OCI-LY7 (cell line): Measurements from ENCODE around the gene LAMC1. TPM values are rescaled to one million over a fixed set of nuclear protein-coding genes. Genes with fewer than 3 reads are reported as not detected.

ENCODE experiments used
- BruUV-seq: library from RNA; stranded (reverse); fragments of 400-500 nt; replicated peaks from 2 replicates; lab custom pipeline; 2021; lab: Mats Ljungman, UMichigan
- CTCF ChIA-PET: fragments of 300-600 bp; sonication (Branson Sonifier 250); formaldehyde crosslinking; loops from one replicate; lab custom pipeline; 2022; ENCODE audit warnings: antibody characterized with exemption; ENCODE audit not compliant: unreplicated experiment; lab: Charles Lee
- POLR2A ChIA-PET: fragments of 300-600 bp; sonication (Branson Sonifier 250); formaldehyde crosslinking; loops from one replicate; lab custom pipeline; 2022; ENCODE audit warnings: antibody characterized with exemption; lab: Charles Lee
- DNase-seq: peaks from one replicate; pipeline ENCODE4 v3.0.0-alpha.2; 2015; ENCODE audit warnings: low spot score
- H2AFZ ChIP-seq: fragments of 200-600 bp; sonication (generic), shearing (Covaris generic); 2 replicates; pipeline ENCODE4 v1.6.1; 2014; ENCODE audit warnings: mild to moderate bottlenecking, antibody characterized with exemption, low read length, moderate library complexity
- H3K27ac ChIP-seq: fragments of 200-600 bp; sonication (generic); 2 replicates; pipeline ENCODE4 v1.5.1; 2014; ENCODE audit warnings: mixed run types, low read depth, mild to moderate bottlenecking, moderate library complexity, low read length, inconsistent platforms; ENCODE audit not compliant: poor library complexity, severe bottlenecking
- H3K36me3 ChIP-seq: fragments of 200-600 bp; sonication (generic); 2 replicates; pipeline ENCODE4 v1.6.1; 2014; ENCODE audit warnings: mild to moderate bottlenecking, antibody characterized with exemption, low read length, moderate library complexity, mixed read lengths; ENCODE audit not compliant: insufficient read depth
- H3K4me1 ChIP-seq: fragments of 200-600 bp; sonication (generic); 2 replicates; pipeline ENCODE4 v1.5.1; 2014; ENCODE audit warnings: mild to moderate bottlenecking, low read length; ENCODE audit not compliant: insufficient read depth, poor library complexity, severe bottlenecking
- H3K4me2 ChIP-seq: fragments of 200-600 bp; sonication (generic); 2 replicates; pipeline ENCODE4 v1.6.1; 2014; ENCODE audit warnings: mild to moderate bottlenecking, low read length
- H3K4me3 ChIP-seq: fragments of 200-600 bp; sonication (generic); 2 replicates; pipeline ENCODE4 v1.5.1; 2014; ENCODE audit warnings: mild to moderate bottlenecking, low read depth, low read length; ENCODE audit not compliant: poor library complexity, severe bottlenecking
- H3K79me2 ChIP-seq: fragments of 200-600 bp; sonication (generic); 2 replicates; pipeline ENCODE4 v1.6.1; 2016; ENCODE audit warnings: low read depth, mild to moderate bottlenecking, low read length, moderate library complexity, mixed read lengths; ENCODE audit not compliant: insufficient read depth
- H3K9me2 ChIP-seq: fragments of 200-600 bp; sonication (generic); 2 replicates; pipeline ENCODE4 v1.6.1; 2016; ENCODE audit warnings: mild to moderate bottlenecking, low read length, mixed read lengths; ENCODE audit not compliant: insufficient read depth
- H3K9me3 ChIP-seq: fragments of 200-600 bp; sonication (generic); 2 replicates; pipeline ENCODE4 v1.6.1; 2014; ENCODE audit warnings: mild to moderate bottlenecking, mixed run types, low read length, mixed read lengths
- H4K20me1 ChIP-seq: fragments of 200-600 bp; sonication (generic); 2 replicates; pipeline ENCODE4 v1.6.1; 2014; ENCODE audit warnings: mild to moderate bottlenecking, antibody characterized with exemption, low read length, moderate library complexity, mixed read lengths; ENCODE audit not compliant: insufficient read depth
- CTCF ChIP-seq: fragments of 200-600 bp; sonication (generic); conservative IDR thresholded peaks from 2 replicates; pipeline ENCODE4 v1.5.1; 2014; ENCODE audit warnings: mild to moderate bottlenecking, antibody characterized with exemption, low read length, moderate library complexity, mixed read lengths
- EZH2phosphoT487 ChIP-seq: fragments of 200-600 bp; sonication (generic); IDR thresholded peaks from 2 replicates; pipeline ENCODE4 v1.6.1; 2018; ENCODE audit warnings: low read depth, borderline replicate concordance, mild to moderate bottlenecking, mixed run types, antibody characterized with exemption, low read length, moderate library complexity, mixed read lengths
- intact Hi-C: fragments of 100-400 bp; cut with micrococcal nuclease; formaldehyde crosslinking; loops from one replicate; pipeline ENCODE4 v1.10.0; 2022; ENCODE audit not compliant: unreplicated experiment
- small RNA-seq: library from RNA; depleted of rRNA; stranded (forward); fragments of <200 nt; gene quantifications from one replicate; pipeline ENCODE3, GENCODE V24; 2014
- total RNA-seq, 2 experiments: library from RNA; depleted of rRNA in 1 of 2; stranded (reverse); fragments of >200 nt in 1 of 2; shearing (Covaris generic) in 1 of 2; gene quantifications; 2 replicates each; pipeline ENCODE4 v1.2.3, GENCODE V29; 2014 to 2022

Gene LAMC1
- total RNA-seq, 2 experiments from 2014 or later = 24.2 to 42.1 TPM

- ChIA-PET CTCF (no interaction called here), POLR2A (no interaction called here)
- H3K9me2 ChIP-seq = no peaks in the 10 kb centered on the region
- no peak overlapping the region for H3K4me2 ChIP-seq
- H3K79me2 ChIP-seq = no peaks in the 10 kb centered on the region
- H3K9me3 ChIP-seq = no peaks in the 10 kb centered on the region
- intact Hi-C loops = no loop called here
- no peaks in the 10 kb centered on the region for H4K20me1 ChIP-seq
- no TSS peak for BruUV-seq
- DNase-seq = no peak
- no peaks in the 10 kb centered on the region for H3K4me1 ChIP-seq
- H3K36me3 ChIP-seq = no peaks in the 10 kb centered on the region
- no peak overlapping the region for H3K27ac ChIP-seq
- H3K4me3 ChIP-seq = no peak overlapping the region
- TF ChIP-seq EZH2phosphoT487 (no peak), CTCF (no peak)
- H2AFZ ChIP-seq = no peak overlapping the region
Measured at GRCh38 chr1:183195142-183195574, 171.9 kb downstream of the LAMC1 start.

Small RNA genes within 50 kb of the gene (small RNA-seq; reads per million reads assigned to genes)
- gene RNU6-41P = not detected

Other genes with a start within 250 kb of the LAMC1 start
- 2.2 and 4.1 TPM in 2 replicates for gene NPL, start 233.6 kb upstream of the LAMC1 start, total RNA-seq (2014; rRNA removed; shearing (Covaris generic))
- 6.3 and 7.0 TPM in 2 replicates for gene NPL, start 233.6 kb upstream of the LAMC1 start, total RNA-seq (2022)
- 217 and 276 TPM in 2 replicates for gene DHX9, start 184.1 kb upstream of the LAMC1 start, total RNA-seq (2014; rRNA removed; shearing (Covaris generic))
- 251 and 271 TPM in 2 replicates for gene DHX9, start 184.1 kb upstream of the LAMC1 start, total RNA-seq (2022)
- 0.49 TPM in 1 of 2 replicates, not detected in the other for gene SHCBP1L, start 70.3 kb upstream of the LAMC1 start, total RNA-seq (2014; rRNA removed; shearing (Covaris generic))
- 0.65 and 1.5 TPM in 2 replicates for gene SHCBP1L, start 70.3 kb upstream of the LAMC1 start, total RNA-seq (2022)
- not detected in 2 replicates for gene LAMC2, start 162.8 kb downstream of the LAMC1 start, total RNA-seq (2014; rRNA removed; shearing (Covaris generic))
- gene LAMC2, start 162.8 kb downstream of the LAMC1 start, total RNA-seq (2022) = 0.38 and 0.63 TPM in 2 replicates